ENCODE data around the gene MTA2. TPM values are rescaled to one million over a fixed set of nuclear protein-coding genes. Genes with fewer than 3 reads are reported as not detected.
"Not testable (repeated sequence)": the region's sequence is repeated elsewhere in the genome, so short reads cannot be mapped to it uniquely, and the experiment has no call there.

MTA2 gene
- total RNA-seq, 1 donor from 2014 or later = 68.4 TPM

DNA sequence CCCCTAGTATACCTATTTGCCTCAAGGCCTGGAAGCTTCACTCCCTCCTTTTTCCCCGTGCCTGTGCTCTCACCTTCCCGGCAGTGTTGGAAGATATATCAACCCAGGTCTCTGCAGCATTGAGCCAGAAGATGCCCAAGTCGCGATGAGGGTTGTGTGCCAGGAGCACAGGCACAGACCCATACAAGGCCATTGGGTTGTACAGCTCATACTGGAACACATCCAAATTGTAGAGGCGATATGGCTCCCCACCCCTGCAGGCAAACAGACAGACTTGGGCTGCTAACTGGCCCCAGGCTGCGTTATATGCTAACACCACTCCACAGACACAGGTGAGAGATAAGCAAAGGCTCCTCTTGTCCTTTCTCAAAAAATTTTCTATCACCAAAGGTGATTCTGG, 30.8 kb upstream of the MTA2 start:
- H3K9me3 ChIP-seq = no peaks in the 10 kb centered on the region
- ATAC-seq (no peak), DNase-seq (no peak)
- intact Hi-C loops (cut with DNase I) = no loop called here
- TF ChIP-seq, protein P1, sequence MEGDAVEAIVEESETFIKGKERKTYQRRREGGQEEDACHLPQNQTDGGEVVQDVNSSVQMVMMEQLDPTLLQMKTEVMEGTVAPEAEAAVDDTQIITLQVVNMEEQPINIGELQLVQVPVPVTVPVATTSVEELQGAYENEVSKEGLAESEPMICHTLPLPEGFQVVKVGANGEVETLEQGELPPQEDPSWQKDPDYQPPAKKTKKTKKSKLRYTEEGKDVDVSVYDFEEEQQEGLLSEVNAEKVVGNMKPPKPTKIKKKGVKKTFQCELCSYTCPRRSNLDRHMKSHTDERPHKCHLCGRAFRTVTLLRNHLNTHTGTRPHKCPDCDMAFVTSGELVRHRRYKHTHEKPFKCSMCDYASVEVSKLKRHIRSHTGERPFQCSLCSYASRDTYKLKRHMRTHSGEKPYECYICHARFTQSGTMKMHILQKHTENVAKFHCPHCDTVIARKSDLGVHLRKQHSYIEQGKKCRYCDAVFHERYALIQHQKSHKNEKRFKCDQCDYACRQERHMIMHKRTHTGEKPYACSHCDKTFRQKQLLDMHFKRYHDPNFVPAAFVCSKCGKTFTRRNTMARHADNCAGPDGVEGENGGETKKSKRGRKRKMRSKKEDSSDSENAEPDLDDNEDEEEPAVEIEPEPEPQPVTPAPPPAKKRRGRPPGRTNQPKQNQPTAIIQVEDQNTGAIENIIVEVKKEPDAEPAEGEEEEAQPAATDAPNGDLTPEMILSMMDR (IDR thresholded peaks at IDR 0.05) = no peak
- no peak overlapping the region for H3K27ac ChIP-seq
- H3K4me3 ChIP-seq = no peak overlapping the region
- H3K27me3 ChIP-seq (ENCODE audit: low read depth) = no peaks in the 10 kb centered on the region
- no peaks in the 10 kb centered on the region for H3K4me1 ChIP-seq
- H3K36me3 ChIP-seq = peaks cover 98% of the 10 kb centered on the region

DNA sequence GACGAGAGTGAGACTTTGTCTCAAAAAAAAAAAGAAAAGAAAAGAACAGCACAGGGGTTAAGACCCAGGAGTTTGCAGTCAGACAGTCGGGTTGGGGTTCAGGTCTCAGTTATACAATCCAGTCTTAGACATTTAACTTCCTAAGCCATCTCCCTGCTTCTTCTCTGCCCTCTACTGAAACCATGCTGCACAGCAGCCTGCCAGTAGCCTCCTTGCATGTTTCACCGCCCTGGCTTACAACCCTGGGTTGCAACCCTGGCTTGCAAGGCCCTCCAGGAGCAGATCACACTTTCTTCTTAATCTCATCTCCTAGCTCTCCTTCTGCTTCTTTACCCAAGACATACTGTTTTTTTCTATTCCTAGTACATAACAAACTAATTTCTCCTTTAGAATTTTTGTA, 26.0 kb upstream of the MTA2 start:
- DNase-seq (no peak), ATAC-seq (no peak)
- no peaks in the 10 kb centered on the region for H3K4me1 ChIP-seq
- no peak overlapping the region for H3K4me3 ChIP-seq
- no peaks in the 10 kb centered on the region for H3K9me3 ChIP-seq
- intact Hi-C loops (cut with DNase I) = no loop called here
- TF ChIP-seq, protein P1 (IDR thresholded peaks at IDR 0.05) = no peak
- H3K36me3 ChIP-seq = peaks cover 78% of the 10 kb centered on the region
- no peaks in the 10 kb centered on the region for H3K27me3 ChIP-seq (ENCODE audit: low read depth)
- no peak overlapping the region for H3K27ac ChIP-seq

DNA sequence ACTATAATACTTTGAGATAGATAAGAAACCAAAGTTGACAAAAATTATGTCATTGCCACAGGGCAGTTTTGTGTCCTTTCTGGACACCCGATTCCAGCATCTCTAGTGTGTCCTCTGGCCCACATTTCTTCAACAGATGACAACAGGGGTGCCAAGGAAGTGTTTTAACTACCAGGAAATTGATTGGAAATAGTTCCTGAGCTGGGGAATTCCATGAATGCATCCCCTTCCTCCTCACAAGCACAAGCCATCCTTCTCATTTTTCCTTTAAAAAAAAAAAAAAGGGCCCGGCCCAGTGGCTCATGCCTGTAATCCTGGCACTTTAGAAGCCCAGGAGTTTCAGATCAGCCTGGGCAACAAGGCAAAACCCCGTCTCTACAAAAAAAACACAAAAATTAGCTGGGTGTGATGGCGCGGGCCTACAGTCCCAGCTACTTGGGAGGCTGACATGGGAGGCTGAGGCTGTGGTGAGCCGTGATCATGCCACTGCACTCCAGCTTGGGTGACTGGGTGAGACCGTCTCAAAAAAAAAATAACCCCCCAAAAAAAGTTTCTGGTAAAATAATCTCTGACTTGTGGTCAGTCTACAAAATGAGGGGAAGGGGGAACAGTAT, 20.9 kb upstream of the MTA2 start:
- H3K9me3 ChIP-seq = no peaks in the 10 kb centered on the region
- peaks cover 29% of the 10 kb centered on the region for H3K36me3 ChIP-seq
- ATAC-seq (no peak), DNase-seq (no peak)
- TF ChIP-seq, protein P1 (IDR thresholded peaks at IDR 0.05) = no peak
- H3K27ac ChIP-seq = peak overlapping the region; percentile 88
- intact Hi-C loops (cut with DNase I) = no loop called here
- H3K4me1 ChIP-seq = peaks cover 19% of the 10 kb centered on the region
- H3K4me3 ChIP-seq = peak overlapping the region; percentile 79
- H3K27me3 ChIP-seq (ENCODE audit: low read depth) = no peaks in the 10 kb centered on the region

DNA sequence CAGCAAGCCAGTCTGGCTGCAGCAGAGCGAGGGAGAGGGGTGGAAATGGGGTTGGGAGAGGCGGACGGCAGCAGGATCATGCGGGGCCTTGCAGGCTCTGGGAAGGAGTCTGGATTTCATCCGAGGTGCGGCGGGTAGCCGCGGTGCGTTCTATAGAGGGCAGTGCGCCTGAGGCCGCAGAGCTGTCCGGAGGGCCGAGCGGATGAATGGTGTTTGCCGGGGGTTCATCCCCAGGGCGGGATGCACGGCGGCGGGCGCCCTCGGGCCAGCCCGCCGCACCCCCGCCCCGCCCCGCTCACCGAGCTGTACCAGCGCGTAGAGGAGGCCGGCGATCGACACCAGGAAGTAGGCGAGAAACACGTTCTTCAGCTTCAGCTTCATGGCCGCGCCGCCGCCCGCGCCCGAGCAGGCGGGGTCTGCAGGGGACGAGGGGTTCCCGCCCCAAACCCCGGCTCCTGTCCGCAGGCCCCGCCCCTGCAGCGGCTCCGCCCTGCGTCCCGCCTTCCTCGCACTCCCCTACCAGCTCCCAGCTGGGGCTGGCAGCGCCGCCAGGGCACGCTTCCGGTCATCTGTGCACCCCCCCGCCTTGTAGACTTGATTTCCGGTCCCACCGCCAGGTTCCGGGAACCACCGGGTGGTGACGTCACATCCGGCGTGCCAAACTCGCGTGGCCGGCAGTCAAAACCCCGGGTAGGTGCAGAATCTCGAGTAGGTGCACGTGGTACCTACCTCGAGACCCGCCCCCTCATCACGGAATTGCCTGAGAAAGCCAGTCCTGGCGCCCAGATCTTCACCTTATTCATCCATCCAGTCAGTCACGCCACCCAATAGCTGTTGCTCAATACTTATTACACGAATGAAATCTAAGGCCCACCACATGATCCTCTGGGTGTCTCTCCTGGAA, 20.2 kb upstream of the MTA2 start, which contains the start of gene B3GAT3:
Gene B3GAT3, minus strand, starts transcription at position 420 of the 904 bp plus-strand sequence. Its CDS starts 39 bp downstream, at position 381.
- no peaks in the 10 kb centered on the region for H3K9me3 ChIP-seq
- no peaks in the 10 kb centered on the region for H3K27me3 ChIP-seq (ENCODE audit: low read depth)
- ATAC-seq = peak; percentile 99
- TF ChIP-seq, protein P1 (IDR thresholded peaks at IDR 0.05) = no peak
- peak within 1 kb of the TSS; percentile 79 for H3K4me3 ChIP-seq
- peaks cover 19% of the 10 kb centered on the region for H3K4me1 ChIP-seq
- H3K27ac ChIP-seq = peak within 1 kb of the TSS; percentile 88
- peaks cover 28% of the 10 kb centered on the region for H3K36me3 ChIP-seq
- DNase-seq = peak; percentile 99
- intact Hi-C loops (cut with DNase I) = no loop called here

DNA sequence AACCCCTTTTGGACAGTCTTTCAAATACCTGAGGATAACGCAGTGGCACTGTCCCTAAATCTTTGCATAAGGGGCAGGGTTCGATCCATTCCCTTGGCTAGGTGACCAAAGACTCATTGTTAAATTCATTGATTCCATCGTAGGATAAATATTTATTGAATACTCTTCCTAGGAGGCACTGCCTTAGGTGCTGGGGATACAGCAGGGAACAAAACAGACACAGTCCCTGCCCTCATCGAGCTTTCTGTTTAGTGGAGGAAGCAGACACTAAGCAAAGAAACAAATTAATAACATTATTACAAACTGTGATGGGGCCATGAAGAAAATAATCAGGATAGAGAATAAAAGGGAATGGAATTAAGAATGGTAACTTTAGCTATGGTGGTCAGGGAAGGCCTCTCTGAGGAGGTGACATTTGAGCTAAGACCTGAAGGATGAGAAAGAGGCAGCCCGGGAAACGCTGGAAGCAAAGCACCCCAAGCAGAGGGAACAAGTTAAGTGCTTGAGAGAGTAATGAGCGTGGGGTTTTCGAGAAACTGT, 19.4 kb upstream of the MTA2 start:
- H3K27ac ChIP-seq = peak overlapping the region; percentile 88
- no peaks in the 10 kb centered on the region for H3K27me3 ChIP-seq (ENCODE audit: low read depth)
- peaks cover 28% of the 10 kb centered on the region for H3K36me3 ChIP-seq
- DNase-seq (no peak), ATAC-seq (no peak)
- intact Hi-C loops (cut with DNase I) = no loop called here
- TF ChIP-seq, protein P1 (IDR thresholded peaks at IDR 0.05) = no peak
- peak overlapping the region; percentile 79 for H3K4me3 ChIP-seq
- H3K4me1 ChIP-seq = peaks cover 19% of the 10 kb centered on the region
- no peaks in the 10 kb centered on the region for H3K9me3 ChIP-seq

DNA sequence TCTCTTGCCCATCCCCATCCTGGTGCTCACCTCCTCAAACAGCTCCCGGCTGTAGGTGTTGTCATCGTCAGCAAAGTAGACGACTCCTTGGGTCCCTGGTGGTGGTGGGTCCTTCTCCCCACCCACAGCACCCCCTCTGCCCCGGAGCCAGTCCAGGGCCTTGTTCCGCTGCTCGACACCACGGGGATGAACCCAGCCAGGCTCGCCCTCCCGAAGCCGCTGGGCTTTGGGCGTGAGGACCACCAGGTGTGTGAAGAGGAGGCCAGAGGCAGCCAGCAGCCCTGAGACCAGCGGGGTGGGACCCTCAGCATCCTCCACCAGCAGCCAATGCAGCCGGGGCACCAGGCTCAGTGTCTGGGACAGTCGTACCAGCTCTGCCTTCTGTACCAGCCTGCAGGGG, 15.3 kb upstream of the MTA2 start:
- intact Hi-C loops (cut with DNase I); ATAC-seq; H3K27me3 ChIP-seq (ENCODE audit: low read depth); H3K9me3 ChIP-seq; H3K4me3 ChIP-seq; H3K27ac ChIP-seq; DNase-seq: not testable (repeated sequence)
- Histone ChIP-seq H3K36me3 (peaks cover 25% of the 10 kb centered on the region), H3K4me1 (peaks cover 19% of the 10 kb centered on the region)

Data from lower lobe of right lung (tissue), 2 donors.